B cell (primary cell): Measurements from ENCODE around the gene DDX23. TPM values are rescaled to one million over a fixed set of nuclear protein-coding genes. Genes with fewer than 3 reads are reported as not detected.

Experiments
- ATAC-seq: fragments of 200-7000 bp; cut with Tn5 transposase; one replicate; pipeline ENCODE4 v1.10.0; 2021; ENCODE audit warnings: low read depth, mild to moderate bottlenecking, moderate number of reproducible peaks, moderate library complexity
- CTCF ChIA-PET: fragments of 350-600 bp; sonication (Branson Sonifier 250); formaldehyde crosslinking; loops from one replicate; lab custom pipeline; 2021; ENCODE audit warnings: antibody characterized with exemption, inconsistent platforms; lab: Charles Lee
- POLR2A ChIA-PET: fragments of 350-600 bp; sonication (Branson Sonifier 250); formaldehyde crosslinking; loops from one replicate; lab custom pipeline; 2021; ENCODE audit warnings: antibody characterized with exemption; lab: Charles Lee
- DNase-seq: peaks from one replicate; pipeline ENCODE4 v3.0.0; 2013
- H2AFZ ChIP-seq: 2 replicates; pipeline ENCODE4 v1.6.1; 2012; ENCODE audit warnings: mild to moderate bottlenecking, low read depth, low read length; ENCODE audit not compliant: insufficient read depth, poor library complexity, severe bottlenecking
- H3K27ac ChIP-seq, 2 donors: 1 replicate in 1 of 2; 2 replicates in 1 of 2; pipeline ENCODE4 v1.5.1; 2012 to 2013; ENCODE audit warnings: low read length in 2 of 2, mild to moderate bottlenecking in 2 of 2, moderate library complexity in 1 of 2
- H3K27me3 ChIP-seq, 4 experiments: fragments of 200-600 bp in 1 of 4; sonication (generic) in 1 of 4; replicated peaks in 1 of 4; 1 replicate in 2 of 4; 2 replicates in 2 of 4; pipeline versions ENCODE4 v1.6.1 to v1.7.0; 2013 to 2016; ENCODE audit warnings: low read length in 3 of 4, mild to moderate bottlenecking in 2 of 4, mixed read lengths in 1 of 4, moderate library complexity in 1 of 4; ENCODE audit not compliant: insufficient read depth in 4 of 4, control insufficient read depth in 3 of 4; ENCODE audit errors: control extremely low read depth in 1 of 4
- H3K36me3 ChIP-seq, 2 experiments: replicated peaks in 1 of 2; 1 replicate in 1 of 2; 2 replicates in 1 of 2; pipeline versions ENCODE4 v1.6.1 to v1.7.1; 2013; ENCODE audit warnings: low read length in 1 of 2; ENCODE audit not compliant: insufficient read depth in 2 of 2, control insufficient read depth in 1 of 2; ENCODE audit errors: control extremely low read depth in 1 of 2, extremely low read depth in 1 of 2
- H3K4me1 ChIP-seq, 2 donors: fragments of 200-600 bp in 1 of 2; sonication (generic) in 1 of 2; 1 replicate in 1 of 2; 2 replicates in 1 of 2; pipeline versions ENCODE4 v1.5.1 to v1.6.1; 2013 to 2017; ENCODE audit warnings: low read length in 2 of 2; ENCODE audit not compliant: control insufficient read depth in 2 of 2, insufficient read depth in 2 of 2
- H3K4me2 ChIP-seq: replicated peaks from 2 replicates; pipeline ENCODE3; 2012; ENCODE audit warnings: mild to moderate bottlenecking, low read depth, low read length; ENCODE audit not compliant: poor library complexity, severe bottlenecking
- H3K4me3 ChIP-seq, 5 experiments: fragments of 200-600 bp in 1 of 5; sonication (generic) in 1 of 5; 1 replicate in 3 of 5; 2 replicates in 2 of 5; pipeline versions ENCODE4 v1.5.1 to v1.7.0; 2011 to 2016; ENCODE audit warnings: low read length in 4 of 5, mild to moderate bottlenecking in 4 of 5, low read depth in 2 of 5, control low read depth in 1 of 5, moderate library complexity in 1 of 5; ENCODE audit not compliant: insufficient read depth in 1 of 5; ENCODE audit errors: control extremely low read depth in 1 of 5, extremely low read depth in 1 of 5
- H3K79me2 ChIP-seq: fragments of 200-600 bp; sonication (generic); one replicate; pipeline ENCODE4 v1.6.0; 2016; ENCODE audit warnings: low read length; ENCODE audit not compliant: control insufficient read depth, insufficient read depth
- H3K9ac ChIP-seq: fragments of 200-600 bp; sonication (generic); 2 replicates; pipeline ENCODE4 v1.6.1; 2017; ENCODE audit warnings: mild to moderate bottlenecking, low read length, moderate library complexity
- H3K9me3 ChIP-seq, 3 donors: one replicate each; pipeline versions ENCODE4 v1.6.1 to v1.7.1; 2013; ENCODE audit warnings: low read length in 2 of 3; ENCODE audit not compliant: control insufficient read depth in 2 of 3, insufficient read depth in 1 of 3; ENCODE audit errors: control extremely low read depth in 1 of 3
- H4K20me1 ChIP-seq: 2 replicates; pipeline ENCODE4 v1.6.0; 2012; ENCODE audit warnings: mild to moderate bottlenecking, low read length; ENCODE audit not compliant: insufficient read depth, control insufficient read depth, poor library complexity, severe bottlenecking
- H3K27ac Mint-ChIP-seq: one replicate; pipeline ENCODE4 v1.8.0; 2021; ENCODE audit warnings: mixed read lengths
- H3K27me3 Mint-ChIP-seq: one replicate; pipeline ENCODE4 v1.8.0; 2021; ENCODE audit warnings: mixed read lengths
- H3K4me1 Mint-ChIP-seq: one replicate; pipeline ENCODE4 v1.8.0; 2021; ENCODE audit warnings: mixed read lengths
- H3K4me3 Mint-ChIP-seq: one replicate; pipeline ENCODE4 v1.8.0; 2021; ENCODE audit warnings: mixed read lengths
- H3K9me3 Mint-ChIP-seq: one replicate; pipeline ENCODE4 v1.8.0; 2022; ENCODE audit warnings: mixed read lengths; ENCODE audit not compliant: insufficient read depth
- CTCF ChIP-seq: fragments of 200-600 bp; IDR thresholded peaks from one replicate; pipeline ENCODE4 v1.8.0; 2022; ENCODE audit warnings: antibody characterized with exemption, mild to moderate bottlenecking
- EZH2 ChIP-seq: IDR thresholded peaks from 2 replicates; pipeline ENCODE4 v1.6.1; 2012; ENCODE audit warnings: borderline replicate concordance, low read depth, mild to moderate bottlenecking, moderate library complexity, low read length; ENCODE audit not compliant: insufficient read depth, poor library complexity, severe bottlenecking
- WGBS: methylation state at CpG from one replicate; pipeline ENCODE4 v1.1.5; 2013; ENCODE audit warnings: missing lambda C conversion rate; ENCODE audit not compliant: insufficient coverage; 5-methylcytosine and 5-hydroxymethylcytosine counted together
- intact Hi-C: fragments of 100-400 bp; cut with micrococcal nuclease; formaldehyde crosslinking; loops from one replicate; pipeline ENCODE4 v1.10.0; 2022
- polyA plus RNA-seq: library from polyadenylated mRNA; depleted of rRNA; stranded (reverse); fragments of >200 nt; gene quantifications from 2 replicates; pipeline ENCODE4 v1.2.3, GENCODE V29; 2012
- total RNA-seq, 2 donors: library from RNA; stranded (reverse); fragments of 120-200 nt in 1 of 2; gene quantifications; 1 replicate in 1 of 2; 2 replicates in 1 of 2; pipeline versions ENCODE4 v1.2.3 to v1.2.4, GENCODE V29; 2013 to 2022

The DDX23 gene
- total and polyA plus RNA-seq, 2 donors (not counting 1 experiment from before 2014, with no cell fraction given): 76.1 to 135 TPM

- POLR2A ChIA-PET: interaction anchor here (0.7 kb wide), 1 partner anchor 178 kb away, joined by 7 read pairs; no protein-coding TSS in a partner anchor
- no peak overlapping the region for H3K4me3 Mint-ChIP-seq
- intact Hi-C loops: no loop called here
- DNase-seq (no peak), ATAC-seq (no peak)
- no peak for TF ChIP-seq CTCF
- TF ChIP-seq EZH2: no peak
- WGBS: 84% methylated on average over 14 of the region's 14 CpGs
- H3K4me3 ChIP-seq: no peak overlapping the region
- peaks cover 9% of the 10 kb centered on the region for H3K27me3 Mint-ChIP-seq
- H3K9me3 Mint-ChIP-seq: no peaks in the 10 kb centered on the region
- CTCF ChIA-PET: interaction anchor here (0.7 to 1.2 kb wide), 4 partner anchors 14 to 508 kb away, joined by 3 to 5 read pairs (median 3); partner anchors contain the start of gene DDX23
- H3K36me3 ChIP-seq: no peaks in the 10 kb centered on the region
- H4K20me1 ChIP-seq: no peaks in the 10 kb centered on the region
- no peak overlapping the region for H3K27ac ChIP-seq
- no peaks in the 10 kb centered on the region for H3K9me3 ChIP-seq
- peaks cover 0 to 7% (median 0%) of the 10 kb centered on the region in 4 experiments for H3K27me3 ChIP-seq
- no peak overlapping the region for H3K27ac Mint-ChIP-seq
- peaks cover under 1% of the 10 kb centered on the region in 2 donors for H3K4me1 ChIP-seq
- no peak overlapping the region for H3K9ac ChIP-seq
- no peak overlapping the region for H3K4me2 ChIP-seq
- H3K79me2 ChIP-seq: no peaks in the 10 kb centered on the region
- H3K4me1 Mint-ChIP-seq: peaks cover under 1% of the 10 kb centered on the region
- H2AFZ ChIP-seq: no peak overlapping the region
These were observed 51.0 kb downstream of the DDX23 start for GRCh38 chr12:48800971-48801370.

- Histone ChIP-seq H2AFZ (no peak overlapping the region), H3K4me3 (no peak overlapping the region), H3K9me3 (no peaks in the 10 kb centered on the region), H3K36me3 (no peaks in the 10 kb centered on the region), H4K20me1 (no peaks in the 10 kb centered on the region), H3K4me1 (peaks cover 5% of the 10 kb centered on the region in 2 donors), H3K27me3 (peaks cover 0 to 7% (median 0%) of the 10 kb centered on the region in 4 experiments), H3K79me2 (no peaks in the 10 kb centered on the region), H3K9ac (no peak overlapping the region), H3K27ac (no peak overlapping the region), H3K4me2 (no peak overlapping the region)
- H3K4me1 Mint-ChIP-seq: peaks cover 4% of the 10 kb centered on the region
- ATAC-seq (no peak), DNase-seq (no peak)
- H3K9me3 Mint-ChIP-seq: no peaks in the 10 kb centered on the region
- no peak overlapping the region for H3K27ac Mint-ChIP-seq
- WGBS: 93% methylated on average over 14 of the region's 14 CpGs
- intact Hi-C loops: no loop called here
- TF ChIP-seq CTCF (no peak), EZH2 (no peak)
- ChIA-PET POLR2A (no interaction called here), CTCF (interaction anchor here (1.2 to 6.8 kb wide), 2 partner anchors 13 to 53 kb away, joined by 5 to 57 read pairs; no protein-coding TSS in a partner anchor)
- no peak overlapping the region for H3K4me3 Mint-ChIP-seq
- peaks cover 12% of the 10 kb centered on the region for H3K27me3 Mint-ChIP-seq
These were observed 51.5 kb downstream of the DDX23 start for GRCh38 chr12:48800457-48800856.
